GM23338 (cell line): ENCODE measurements around the gene LAMTOR5. TPM values are rescaled to one million over a fixed set of nuclear protein-coding genes. Genes with fewer than 3 reads are reported as not detected.

Source experiments
- ATAC-seq: fragments of 200-7000 bp; cut with Tn5 transposase; 3 replicates; pipeline ENCODE4 v1.9.1; 2020
- DNase-seq: peaks from one replicate; pipeline ENCODE4 v3.0.0-alpha.2; 2015; ENCODE audit warnings: low spot score
- H2AFZ ChIP-seq: fragments of 200-600 bp; sonication (generic); 2 replicates; pipeline ENCODE4 v1.8.0; 2016; ENCODE audit warnings: antibody characterized with exemption, mild to moderate bottlenecking, moderate library complexity
- H3F3A ChIP-seq: fragments of 200-600 bp; sonication (generic); replicated peaks from 2 replicates; pipeline ENCODE4 v1.8.0; 2017; ENCODE audit warnings: antibody characterized with exemption, mixed run types, low read depth
- H3K27ac ChIP-seq: fragments of 200-600 bp; sonication (generic); 2 replicates; pipeline ENCODE4 v1.6.1; 2016; ENCODE audit warnings: low read depth
- H3K27me3 ChIP-seq: fragments of 200-600 bp; sonication (generic); 2 replicates; pipeline ENCODE4 v1.8.0; 2016; ENCODE audit warnings: mild to moderate bottlenecking, mixed run types, moderate library complexity; ENCODE audit not compliant: insufficient read depth
- H3K36me3 ChIP-seq: fragments of 200-600 bp; sonication (generic); 2 replicates; pipeline ENCODE4 v1.8.0; 2016; ENCODE audit warnings: mild to moderate bottlenecking; ENCODE audit not compliant: insufficient read depth
- H3K4me1 ChIP-seq: fragments of 200-600 bp; sonication (generic); 2 replicates; pipeline ENCODE4 v1.8.0; 2016; ENCODE audit warnings: mild to moderate bottlenecking, moderate library complexity; ENCODE audit not compliant: insufficient read depth
- H3K4me2 ChIP-seq: fragments of 200-600 bp; sonication (generic); 2 replicates; pipeline ENCODE4 v1.7.1; 2017; ENCODE audit warnings: mixed run types
- H3K4me3 ChIP-seq: fragments of 200-600 bp; sonication (generic); 2 replicates; pipeline ENCODE4 v1.6.1; 2016; ENCODE audit warnings: mixed run types
- H3K79me2 ChIP-seq: fragments of 200-600 bp; sonication (generic); replicated peaks from 2 replicates; pipeline ENCODE4 v1.8.0; 2017; ENCODE audit warnings: mild to moderate bottlenecking; ENCODE audit not compliant: insufficient read depth
- H3K9me2 ChIP-seq: fragments of 200-600 bp; sonication (generic); 2 replicates; pipeline ENCODE4 v1.8.0; 2017; ENCODE audit not compliant: insufficient read depth
- H4K20me1 ChIP-seq: fragments of 200-600 bp; sonication (generic); replicated peaks from 2 replicates; pipeline ENCODE4 v1.8.0; 2017; ENCODE audit warnings: mild to moderate bottlenecking; ENCODE audit not compliant: insufficient read depth
- H3K27ac Mint-ChIP-seq: 2 replicates; pipeline ENCODE4 v1.8.0; 2020; ENCODE audit warnings: inconsistent platforms, mild to moderate bottlenecking, moderate library complexity, mixed read lengths
- H3K27me3 Mint-ChIP-seq: 3 replicates; pipeline ENCODE4 v1.8.0; 2022; ENCODE audit warnings: low read depth, mild to moderate bottlenecking, moderate library complexity, mixed read lengths, inconsistent platforms; ENCODE audit not compliant: insufficient read depth, poor library complexity
- H3K36me3 Mint-ChIP-seq: 3 replicates; pipeline ENCODE4 v1.8.0; 2021; ENCODE audit warnings: low read depth, mild to moderate bottlenecking, inconsistent platforms, moderate library complexity, mixed read lengths
- H3K4me1 Mint-ChIP-seq: 3 replicates; pipeline ENCODE4 v1.8.0; 2020; ENCODE audit warnings: mild to moderate bottlenecking, inconsistent platforms, mixed read lengths
- H3K4me3 Mint-ChIP-seq: 3 replicates; pipeline ENCODE4 v1.8.0; 2021; ENCODE audit warnings: moderate library complexity, mild to moderate bottlenecking, inconsistent platforms, mixed read lengths
- H3K9me3 Mint-ChIP-seq: 3 replicates; pipeline ENCODE4 v1.8.0; 2020; ENCODE audit warnings: moderate library complexity, mild to moderate bottlenecking, inconsistent platforms, mixed read lengths
- CREB1 ChIP-seq: fragments of 250-450 bp; sonication (Bioruptor Pico); IDR thresholded peaks from 2 replicates; pipeline ENCODE4 v1.5.0; 2020; ENCODE audit warnings: low read depth, mild to moderate bottlenecking, moderate library complexity
- EZH2 ChIP-seq: fragments of 200-600 bp; sonication (generic); IDR thresholded peaks from one replicate; pipeline ENCODE4 v1.8.0; 2017; ENCODE audit warnings: antibody characterized with exemption, mild to moderate bottlenecking, low read depth; ENCODE audit not compliant: unreplicated experiment
- EZH2phosphoT487 ChIP-seq: fragments of 200-600 bp; sonication (generic); IDR thresholded peaks from one replicate; pipeline ENCODE4 v1.8.1; 2018; ENCODE audit warnings: antibody characterized with exemption; ENCODE audit not compliant: unreplicated experiment
- JUNB ChIP-seq: IDR thresholded peaks from one replicate; pipeline ENCODE4 v1.6.1; 2016; ENCODE audit warnings: antibody characterized with exemption; ENCODE audit not compliant: unreplicated experiment
- NANOG ChIP-seq: IDR thresholded peaks from 2 replicates; pipeline ENCODE4 v1.6.1; 2016; ENCODE audit warnings: antibody characterized with exemption, borderline replicate concordance
- POLR2AphosphoS5 ChIP-seq: IDR thresholded peaks from 2 replicates; pipeline ENCODE4 v1.6.1; 2016; ENCODE audit warnings: antibody characterized with exemption, low read depth
- STAT1 ChIP-seq: IDR thresholded peaks from one replicate; pipeline ENCODE4 v1.6.1; 2016; ENCODE audit warnings: antibody characterized with exemption; ENCODE audit not compliant: unreplicated experiment
- ZNF114 ChIP-seq: fragments of 250-450 bp; sonication (Bioruptor Pico); IDR thresholded peaks from 2 replicates; pipeline ENCODE4 v1.5.0; 2020; ENCODE audit warnings: mild to moderate bottlenecking, moderate library complexity
- ZNF331 ChIP-seq: fragments of 250-450 bp; sonication (Bioruptor Pico); IDR thresholded peaks from 2 replicates; pipeline ENCODE4 v1.5.0; 2020; ENCODE audit warnings: low read depth, mild to moderate bottlenecking, moderate library complexity
- polyA plus RNA-seq: library from polyadenylated mRNA; unstranded; fragments of >200 nt; fragmentation: Nextera tagmentation; extraction: Ambion mirVana; gene quantifications from 2 replicates; pipeline ENCODE4 v1.2.1, GENCODE V29; 2016
- total RNA-seq: library from RNA; depleted of rRNA; stranded (reverse); fragments of >200 nt; shearing (Covaris generic); gene quantifications from 2 replicates; pipeline ENCODE4 v1.2.3, GENCODE V29; 2014
- TF ChIP-seq, protein P1 (sequence below): IDR thresholded peaks from one replicate; pipeline ENCODE4 v1.6.1; 2018; ENCODE audit warnings: antibody characterized with exemption; ENCODE audit not compliant: unreplicated experiment
- TF ChIP-seq, protein P2 (sequence below): fragments of 250-450 bp; sonication (Bioruptor Pico); IDR thresholded peaks from 2 replicates; pipeline ENCODE4 v1.5.0; 2020; ENCODE audit warnings: mild to moderate bottlenecking, moderate library complexity
- TF ChIP-seq, protein P3 (sequence below): IDR thresholded peaks from 2 replicates; pipeline ENCODE4 v1.6.1; 2016; ENCODE audit warnings: antibody characterized with exemption

LAMTOR5 gene
- total and polyA plus RNA-seq, 2 experiments from 2014 or later: 41.0 to 246 TPM

DNA sequence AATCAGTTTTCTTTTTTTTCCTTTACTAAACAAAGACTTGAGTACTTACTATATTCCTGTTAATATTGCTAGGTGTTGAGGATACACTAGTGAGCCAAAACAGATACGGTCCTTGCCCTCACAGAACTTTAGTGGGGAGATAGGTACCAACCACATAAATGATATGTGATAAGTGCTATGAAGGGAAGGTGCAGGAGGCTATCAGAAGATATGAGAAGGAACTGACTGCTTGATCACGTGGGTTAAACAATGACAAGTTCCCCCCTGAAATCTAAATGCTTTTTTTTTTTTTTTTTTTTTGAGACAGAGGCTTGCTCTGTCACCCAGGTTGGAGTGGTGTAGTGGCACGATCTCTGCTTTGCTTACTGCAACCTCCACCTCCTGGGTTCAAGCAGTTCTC lies 43.3 kb downstream of the LAMTOR5 start:
- no peak overlapping the region for H3K27ac Mint-ChIP-seq
- Histone ChIP-seq H3K9me2 (no peaks in the 10 kb centered on the region), H3K4me3 (no peak overlapping the region), H2AFZ (no peak overlapping the region), H3K4me1 (no peaks in the 10 kb centered on the region), H3K36me3 (peaks cover 11% of the 10 kb centered on the region; the same call in 1 of the 2 replicates), H4K20me1 (peaks cover 41% of the 10 kb centered on the region), H3K79me2 (peaks cover 81% of the 10 kb centered on the region), H3F3A (no peaks in the 10 kb centered on the region), H3K4me2 (no peak overlapping the region), H3K27ac (no peak overlapping the region), H3K27me3 (no peaks in the 10 kb centered on the region)
- peaks cover 4% of the 10 kb centered on the region for H3K27me3 Mint-ChIP-seq
- H3K4me3 Mint-ChIP-seq: no peak overlapping the region
- ATAC-seq: no peak
- H3K4me1 Mint-ChIP-seq: no peaks in the 10 kb centered on the region
- peaks cover 42% of the 10 kb centered on the region for H3K36me3 Mint-ChIP-seq
- H3K9me3 Mint-ChIP-seq: no peaks in the 10 kb centered on the region
- no peak for TF ChIP-seq EZH2
- TF ChIP-seq STAT1: no peak
- TF ChIP-seq, protein P1, sequence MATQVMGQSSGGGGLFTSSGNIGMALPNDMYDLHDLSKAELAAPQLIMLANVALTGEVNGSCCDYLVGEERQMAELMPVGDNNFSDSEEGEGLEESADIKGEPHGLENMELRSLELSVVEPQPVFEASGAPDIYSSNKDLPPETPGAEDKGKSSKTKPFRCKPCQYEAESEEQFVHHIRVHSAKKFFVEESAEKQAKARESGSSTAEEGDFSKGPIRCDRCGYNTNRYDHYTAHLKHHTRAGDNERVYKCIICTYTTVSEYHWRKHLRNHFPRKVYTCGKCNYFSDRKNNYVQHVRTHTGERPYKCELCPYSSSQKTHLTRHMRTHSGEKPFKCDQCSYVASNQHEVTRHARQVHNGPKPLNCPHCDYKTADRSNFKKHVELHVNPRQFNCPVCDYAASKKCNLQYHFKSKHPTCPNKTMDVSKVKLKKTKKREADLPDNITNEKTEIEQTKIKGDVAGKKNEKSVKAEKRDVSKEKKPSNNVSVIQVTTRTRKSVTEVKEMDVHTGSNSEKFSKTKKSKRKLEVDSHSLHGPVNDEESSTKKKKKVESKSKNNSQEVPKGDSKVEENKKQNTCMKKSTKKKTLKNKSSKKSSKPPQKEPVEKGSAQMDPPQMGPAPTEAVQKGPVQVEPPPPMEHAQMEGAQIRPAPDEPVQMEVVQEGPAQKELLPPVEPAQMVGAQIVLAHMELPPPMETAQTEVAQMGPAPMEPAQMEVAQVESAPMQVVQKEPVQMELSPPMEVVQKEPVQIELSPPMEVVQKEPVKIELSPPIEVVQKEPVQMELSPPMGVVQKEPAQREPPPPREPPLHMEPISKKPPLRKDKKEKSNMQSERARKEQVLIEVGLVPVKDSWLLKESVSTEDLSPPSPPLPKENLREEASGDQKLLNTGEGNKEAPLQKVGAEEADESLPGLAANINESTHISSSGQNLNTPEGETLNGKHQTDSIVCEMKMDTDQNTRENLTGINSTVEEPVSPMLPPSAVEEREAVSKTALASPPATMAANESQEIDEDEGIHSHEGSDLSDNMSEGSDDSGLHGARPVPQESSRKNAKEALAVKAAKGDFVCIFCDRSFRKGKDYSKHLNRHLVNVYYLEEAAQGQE: no peak
- TF ChIP-seq POLR2AphosphoS5: no peak
- TF ChIP-seq EZH2phosphoT487: no peak
- TF ChIP-seq JUNB: no peak
- TF ChIP-seq NANOG: no peak
- TF ChIP-seq ZNF331 (CRISPR knock-in tag): no peak
- TF ChIP-seq ZNF114 (CRISPR knock-in tag): no peak
- TF ChIP-seq, protein P2, sequence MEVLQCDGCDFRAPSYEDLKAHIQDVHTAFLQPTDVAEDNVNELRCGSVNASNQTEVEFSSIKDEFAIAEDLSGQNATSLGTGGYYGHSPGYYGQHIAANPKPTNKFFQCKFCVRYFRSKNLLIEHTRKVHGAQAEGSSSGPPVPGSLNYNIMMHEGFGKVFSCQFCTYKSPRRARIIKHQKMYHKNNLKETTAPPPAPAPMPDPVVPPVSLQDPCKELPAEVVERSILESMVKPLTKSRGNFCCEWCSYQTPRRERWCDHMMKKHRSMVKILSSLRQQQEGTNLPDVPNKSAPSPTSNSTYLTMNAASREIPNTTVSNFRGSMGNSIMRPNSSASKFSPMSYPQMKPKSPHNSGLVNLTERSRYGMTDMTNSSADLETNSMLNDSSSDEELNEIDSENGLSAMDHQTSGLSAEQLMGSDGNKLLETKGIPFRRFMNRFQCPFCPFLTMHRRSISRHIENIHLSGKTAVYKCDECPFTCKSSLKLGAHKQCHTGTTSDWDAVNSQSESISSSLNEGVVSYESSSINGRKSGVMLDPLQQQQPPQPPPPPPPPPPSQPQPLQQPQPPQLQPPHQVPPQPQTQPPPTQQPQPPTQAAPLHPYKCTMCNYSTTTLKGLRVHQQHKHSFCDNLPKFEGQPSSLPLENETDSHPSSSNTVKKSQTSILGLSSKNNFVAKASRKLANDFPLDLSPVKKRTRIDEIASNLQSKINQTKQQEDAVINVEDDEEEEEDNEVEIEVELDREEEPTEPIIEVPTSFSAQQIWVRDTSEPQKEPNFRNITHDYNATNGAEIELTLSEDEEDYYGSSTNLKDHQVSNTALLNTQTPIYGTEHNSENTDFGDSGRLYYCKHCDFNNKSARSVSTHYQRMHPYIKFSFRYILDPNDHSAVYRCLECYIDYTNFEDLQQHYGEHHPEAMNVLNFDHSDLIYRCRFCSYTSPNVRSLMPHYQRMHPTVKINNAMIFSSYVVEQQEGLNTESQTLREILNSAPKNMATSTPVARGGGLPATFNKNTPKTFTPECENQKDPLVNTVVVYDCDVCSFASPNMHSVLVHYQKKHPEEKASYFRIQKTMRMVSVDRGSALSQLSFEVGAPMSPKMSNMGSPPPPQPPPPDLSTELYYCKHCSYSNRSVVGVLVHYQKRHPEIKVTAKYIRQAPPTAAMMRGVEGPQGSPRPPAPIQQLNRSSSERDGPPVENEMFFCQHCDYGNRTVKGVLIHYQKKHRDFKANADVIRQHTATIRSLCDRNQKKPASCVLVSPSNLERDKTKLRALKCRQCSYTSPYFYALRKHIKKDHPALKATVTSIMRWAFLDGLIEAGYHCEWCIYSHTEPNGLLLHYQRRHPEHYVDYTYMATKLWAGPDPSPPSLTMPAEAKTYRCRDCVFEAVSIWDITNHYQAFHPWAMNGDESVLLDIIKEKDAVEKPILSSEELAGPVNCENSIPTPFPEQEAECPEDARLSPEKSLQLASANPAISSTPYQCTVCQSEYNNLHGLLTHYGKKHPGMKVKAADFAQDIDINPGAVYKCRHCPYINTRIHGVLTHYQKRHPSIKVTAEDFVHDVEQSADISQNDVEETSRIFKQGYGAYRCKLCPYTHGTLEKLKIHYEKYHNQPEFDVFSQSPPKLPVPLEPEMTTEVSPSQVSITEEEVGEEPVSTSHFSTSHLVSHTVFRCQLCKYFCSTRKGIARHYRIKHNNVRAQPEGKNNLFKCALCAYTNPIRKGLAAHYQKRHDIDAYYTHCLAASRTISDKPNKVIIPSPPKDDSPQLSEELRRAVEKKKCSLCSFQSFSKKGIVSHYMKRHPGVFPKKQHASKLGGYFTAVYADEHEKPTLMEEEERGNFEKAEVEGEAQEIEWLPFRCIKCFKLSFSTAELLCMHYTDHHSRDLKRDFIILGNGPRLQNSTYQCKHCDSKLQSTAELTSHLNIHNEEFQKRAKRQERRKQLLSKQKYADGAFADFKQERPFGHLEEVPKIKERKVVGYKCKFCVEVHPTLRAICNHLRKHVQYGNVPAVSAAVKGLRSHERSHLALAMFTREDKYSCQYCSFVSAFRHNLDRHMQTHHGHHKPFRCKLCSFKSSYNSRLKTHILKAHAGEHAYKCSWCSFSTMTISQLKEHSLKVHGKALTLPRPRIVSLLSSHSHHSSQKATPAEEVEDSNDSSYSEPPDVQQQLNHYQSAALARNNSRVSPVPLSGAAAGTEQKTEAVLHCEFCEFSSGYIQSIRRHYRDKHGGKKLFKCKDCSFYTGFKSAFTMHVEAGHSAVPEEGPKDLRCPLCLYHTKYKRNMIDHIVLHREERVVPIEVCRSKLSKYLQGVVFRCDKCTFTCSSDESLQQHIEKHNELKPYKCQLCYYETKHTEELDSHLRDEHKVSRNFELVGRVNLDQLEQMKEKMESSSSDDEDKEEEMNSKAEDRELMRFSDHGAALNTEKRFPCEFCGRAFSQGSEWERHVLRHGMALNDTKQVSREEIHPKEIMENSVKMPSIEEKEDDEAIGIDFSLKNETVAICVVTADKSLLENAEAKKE (CRISPR knock-in tag): no peak
- TF ChIP-seq CREB1 (CRISPR knock-in tag): no peak
- TF ChIP-seq, protein P3, sequence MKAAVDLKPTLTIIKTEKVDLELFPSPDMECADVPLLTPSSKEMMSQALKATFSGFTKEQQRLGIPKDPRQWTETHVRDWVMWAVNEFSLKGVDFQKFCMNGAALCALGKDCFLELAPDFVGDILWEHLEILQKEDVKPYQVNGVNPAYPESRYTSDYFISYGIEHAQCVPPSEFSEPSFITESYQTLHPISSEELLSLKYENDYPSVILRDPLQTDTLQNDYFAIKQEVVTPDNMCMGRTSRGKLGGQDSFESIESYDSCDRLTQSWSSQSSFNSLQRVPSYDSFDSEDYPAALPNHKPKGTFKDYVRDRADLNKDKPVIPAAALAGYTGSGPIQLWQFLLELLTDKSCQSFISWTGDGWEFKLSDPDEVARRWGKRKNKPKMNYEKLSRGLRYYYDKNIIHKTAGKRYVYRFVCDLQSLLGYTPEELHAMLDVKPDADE: no peak
- DNase-seq: no peak
